Mononuclear cell (primary cell): ENCODE measurements around the gene PRODH2. TPM values are rescaled to one million over a fixed set of nuclear protein-coding genes. Genes with fewer than 3 reads are reported as not detected.

ENCODE experiments used
- H3K27me3 ChIP-seq: 2 replicates; pipeline ENCODE4 v1.6.0; 2011; ENCODE audit warnings: low read length, control low read depth; ENCODE audit not compliant: insufficient read depth
- H3K4me1 ChIP-seq: 2 replicates; pipeline ENCODE4 v1.5.1; 2011; ENCODE audit warnings: mild to moderate bottlenecking, low read length, control low read depth; ENCODE audit not compliant: insufficient read depth
- H3K4me3 ChIP-seq: 2 replicates; pipeline ENCODE4 v1.5.1; 2011; ENCODE audit warnings: mild to moderate bottlenecking, low read length, moderate library complexity
- H3K9me3 ChIP-seq: 2 replicates; pipeline ENCODE4 v1.5.1; 2011; ENCODE audit warnings: low read depth, mild to moderate bottlenecking, control low read depth, low read length
- total RNA-seq: library from RNA; depleted of rRNA; stranded (reverse); fragments of >200 nt; gene quantifications from one replicate; pipeline ENCODE4 v1.2.3, GENCODE V29; 2012

The PRODH2 gene
- total RNA-seq, 1 donor = not detected

- H3K27me3 ChIP-seq = peaks cover 6% of the 10 kb centered on the region
- no peak overlapping the region for H3K4me3 ChIP-seq
- no peaks in the 10 kb centered on the region for H3K4me1 ChIP-seq
- H3K9me3 ChIP-seq = no peaks in the 10 kb centered on the region
Observed at GRCh38 chr19:35792312-35792711, 20.3 kb downstream of the PRODH2 start.

- no peak overlapping the region for H3K4me3 ChIP-seq
- no peaks in the 10 kb centered on the region for H3K9me3 ChIP-seq
- no peaks in the 10 kb centered on the region for H3K4me1 ChIP-seq
- peaks cover 5% of the 10 kb centered on the region for H3K27me3 ChIP-seq
Observed at GRCh38 chr19:35791814-35792279, 20.8 kb downstream of the PRODH2 start.

- Histone ChIP-seq H3K27me3 (no peaks in the 10 kb centered on the region), H3K4me3 (no peak overlapping the region), H3K4me1 (no peaks in the 10 kb centered on the region), H3K9me3 (no peaks in the 10 kb centered on the region)
Observed at GRCh38 chr19:35790981-35791813, 21.4 kb downstream of the PRODH2 start.

- H3K9me3 ChIP-seq = no peaks in the 10 kb centered on the region
- H3K4me1 ChIP-seq = no peaks in the 10 kb centered on the region
- H3K4me3 ChIP-seq = no peak overlapping the region
- no peaks in the 10 kb centered on the region for H3K27me3 ChIP-seq
Observed at GRCh38 chr19:35789978-35790944, 22.4 kb downstream of the PRODH2 start.

- Histone ChIP-seq H3K27me3 (no peaks in the 10 kb centered on the region), H3K4me3 (no peak overlapping the region), H3K4me1 (no peaks in the 10 kb centered on the region), H3K9me3 (no peaks in the 10 kb centered on the region)
Observed at GRCh38 chr19:35789195-35789977, 23.3 kb downstream of the PRODH2 start.

GRCh38 chr19:35788205-35788960 lies 24.3 kb downstream of the PRODH2 start:
- Histone ChIP-seq H3K4me3 (no peak overlapping the region), H3K9me3 (no peaks in the 10 kb centered on the region), H3K4me1 (no peaks in the 10 kb centered on the region), H3K27me3 (no peaks in the 10 kb centered on the region)

GRCh38 chr19:35787227-35787799 lies 25.3 kb downstream of the PRODH2 start:
- H3K4me1 ChIP-seq = no peaks in the 10 kb centered on the region
- H3K4me3 ChIP-seq = no peak overlapping the region
- H3K27me3 ChIP-seq = no peaks in the 10 kb centered on the region
- H3K9me3 ChIP-seq = no peaks in the 10 kb centered on the region

- no peaks in the 10 kb centered on the region for H3K9me3 ChIP-seq
- no peak overlapping the region for H3K4me3 ChIP-seq
- no peaks in the 10 kb centered on the region for H3K27me3 ChIP-seq
- no peaks in the 10 kb centered on the region for H3K4me1 ChIP-seq
Observed at GRCh38 chr19:35786299-35787160, 26.1 kb downstream of the PRODH2 start.

GRCh38 chr19:35785339-35785627 lies 27.4 kb downstream of the PRODH2 start:
- Histone ChIP-seq H3K27me3 (no peaks in the 10 kb centered on the region), H3K4me1 (no peaks in the 10 kb centered on the region), H3K9me3 (no peaks in the 10 kb centered on the region), H3K4me3 (no peak overlapping the region)

- Histone ChIP-seq H3K9me3 (no peaks in the 10 kb centered on the region), H3K27me3 (no peaks in the 10 kb centered on the region), H3K4me1 (no peaks in the 10 kb centered on the region), H3K4me3 (no peak overlapping the region)
Observed at GRCh38 chr19:35784503-35785338, 27.9 kb downstream of the PRODH2 start.

GRCh38 chr19:35783469-35784434 lies 28.9 kb downstream of the PRODH2 start:
- no peaks in the 10 kb centered on the region for H3K27me3 ChIP-seq
- no peaks in the 10 kb centered on the region for H3K9me3 ChIP-seq
- H3K4me1 ChIP-seq = no peaks in the 10 kb centered on the region

GRCh38 chr19:35782589-35782988 lies 30.1 kb downstream of the PRODH2 start:
- H3K4me3 ChIP-seq = no peak overlapping the region

More at GRCh38 chr19:35783469-35784434, 28.9 kb downstream of the PRODH2 start:
- no peak overlapping the region for H3K4me3 ChIP-seq

More at GRCh38 chr19:35782589-35782988, 30.1 kb downstream of the PRODH2 start:
- H3K9me3 ChIP-seq = no peaks in the 10 kb centered on the region
- H3K27me3 ChIP-seq = no peaks in the 10 kb centered on the region
- no peaks in the 10 kb centered on the region for H3K4me1 ChIP-seq
